Measurements from ENCODE around the gene PHB1.
A peak's percentile ranks its signal among the peaks of the same experiment; 100 is the strongest.

PHB1 gene

DNA sequence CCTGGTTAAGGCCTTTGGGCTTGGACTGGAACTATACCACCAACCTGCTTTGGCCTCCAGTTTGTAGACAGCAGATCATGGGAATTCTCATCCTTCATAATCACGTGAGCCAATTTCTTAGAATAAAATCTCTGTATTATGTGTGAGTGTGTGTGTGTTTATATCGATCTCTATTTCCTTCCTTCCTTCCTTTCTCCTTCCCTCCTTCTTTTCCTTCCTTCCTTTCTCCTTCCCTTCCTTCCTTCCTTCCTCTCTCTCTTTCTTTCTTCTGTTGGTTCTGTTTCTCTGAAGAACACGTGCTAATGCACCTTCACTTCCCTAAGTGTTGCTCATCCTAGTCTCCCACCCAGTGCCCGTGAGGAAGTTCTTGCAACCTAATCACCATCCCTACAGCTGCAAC lies 35.5 kb upstream of the PHB1 start:
- no peak for DNase-seq (ENCODE audit: low read depth in 2 of 2)
- TF ChIP-seq, protein P1, sequence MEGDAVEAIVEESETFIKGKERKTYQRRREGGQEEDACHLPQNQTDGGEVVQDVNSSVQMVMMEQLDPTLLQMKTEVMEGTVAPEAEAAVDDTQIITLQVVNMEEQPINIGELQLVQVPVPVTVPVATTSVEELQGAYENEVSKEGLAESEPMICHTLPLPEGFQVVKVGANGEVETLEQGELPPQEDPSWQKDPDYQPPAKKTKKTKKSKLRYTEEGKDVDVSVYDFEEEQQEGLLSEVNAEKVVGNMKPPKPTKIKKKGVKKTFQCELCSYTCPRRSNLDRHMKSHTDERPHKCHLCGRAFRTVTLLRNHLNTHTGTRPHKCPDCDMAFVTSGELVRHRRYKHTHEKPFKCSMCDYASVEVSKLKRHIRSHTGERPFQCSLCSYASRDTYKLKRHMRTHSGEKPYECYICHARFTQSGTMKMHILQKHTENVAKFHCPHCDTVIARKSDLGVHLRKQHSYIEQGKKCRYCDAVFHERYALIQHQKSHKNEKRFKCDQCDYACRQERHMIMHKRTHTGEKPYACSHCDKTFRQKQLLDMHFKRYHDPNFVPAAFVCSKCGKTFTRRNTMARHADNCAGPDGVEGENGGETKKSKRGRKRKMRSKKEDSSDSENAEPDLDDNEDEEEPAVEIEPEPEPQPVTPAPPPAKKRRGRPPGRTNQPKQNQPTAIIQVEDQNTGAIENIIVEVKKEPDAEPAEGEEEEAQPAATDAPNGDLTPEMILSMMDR (IDR thresholded peaks at IDR 0.05; ENCODE audit: low read depth, low read length): no peak
- no peak overlapping the region for H3K4me3 ChIP-seq (replicated peaks in 1 of 2; ENCODE audit: low read depth in 2 of 2, low read length in 2 of 2)

GRCh38 chr17:49447628-49448302 lies 33.1 kb upstream of the PHB1 start:
- TF ChIP-seq, protein P1 (IDR thresholded peaks at IDR 0.05; ENCODE audit: low read depth, low read length): peak; percentile 26
- peak; percentile 81 to 83 for DNase-seq (ENCODE audit: low read depth in 2 of 2)
- no peak overlapping the region for H3K4me3 ChIP-seq (replicated peaks in 1 of 2; ENCODE audit: low read depth in 2 of 2, low read length in 2 of 2)

DNA sequence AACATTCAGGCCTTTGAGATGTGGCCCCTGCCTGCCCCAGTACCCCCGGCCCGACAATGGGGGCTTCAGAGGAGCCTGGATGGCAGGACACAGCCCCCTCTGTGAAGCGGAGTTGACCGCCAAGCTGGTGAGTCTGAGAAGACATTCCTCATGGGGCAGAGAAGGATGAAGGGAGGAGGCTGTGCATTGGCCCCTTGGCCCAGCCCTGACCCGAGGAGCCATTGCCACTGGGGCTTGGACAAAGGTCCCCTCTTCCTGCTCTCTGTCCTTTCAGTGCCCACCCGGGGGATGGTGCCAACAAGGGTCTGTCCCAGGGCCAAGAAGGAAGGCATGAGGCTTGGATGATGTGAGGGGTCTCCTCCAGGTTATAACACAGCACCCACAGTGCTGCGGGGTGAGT lies 30.9 kb upstream of the PHB1 start:
- no peak overlapping the region for H3K4me3 ChIP-seq (replicated peaks in 1 of 2; ENCODE audit: low read depth in 2 of 2, low read length in 2 of 2)
- DNase-seq (ENCODE audit: low read depth in 2 of 2): no peak
- TF ChIP-seq, protein P1 (IDR thresholded peaks at IDR 0.05; ENCODE audit: low read depth, low read length): no peak

GRCh38 chr17:49444384-49444783 lies 29.7 kb upstream of the PHB1 start:
- DNase-seq (ENCODE audit: low read depth in 2 of 2): no peak
- H3K4me3 ChIP-seq (replicated peaks in 1 of 2; ENCODE audit: low read depth in 2 of 2, low read length in 2 of 2): no peak overlapping the region
- TF ChIP-seq, protein P1 (IDR thresholded peaks at IDR 0.05; ENCODE audit: low read depth, low read length): no peak

- TF ChIP-seq, protein P1 (IDR thresholded peaks at IDR 0.05; ENCODE audit: low read depth, low read length): no peak
- no peak overlapping the region for H3K4me3 ChIP-seq (replicated peaks in 1 of 2; ENCODE audit: low read depth in 2 of 2, low read length in 2 of 2)
- DNase-seq (ENCODE audit: low read depth in 2 of 2): peak; percentile 41 to 44
Observed at GRCh38 chr17:49443862-49444261, 29.2 kb upstream of the PHB1 start.

- no peak for DNase-seq (ENCODE audit: low read depth in 2 of 2)
- TF ChIP-seq, protein P1 (IDR thresholded peaks at IDR 0.05; ENCODE audit: low read depth, low read length): no peak
- H3K4me3 ChIP-seq (replicated peaks in 1 of 2; ENCODE audit: low read depth in 2 of 2, low read length in 2 of 2): no peak overlapping the region
Observed at GRCh38 chr17:49442041-49442440, 27.4 kb upstream of the PHB1 start.

DNA sequence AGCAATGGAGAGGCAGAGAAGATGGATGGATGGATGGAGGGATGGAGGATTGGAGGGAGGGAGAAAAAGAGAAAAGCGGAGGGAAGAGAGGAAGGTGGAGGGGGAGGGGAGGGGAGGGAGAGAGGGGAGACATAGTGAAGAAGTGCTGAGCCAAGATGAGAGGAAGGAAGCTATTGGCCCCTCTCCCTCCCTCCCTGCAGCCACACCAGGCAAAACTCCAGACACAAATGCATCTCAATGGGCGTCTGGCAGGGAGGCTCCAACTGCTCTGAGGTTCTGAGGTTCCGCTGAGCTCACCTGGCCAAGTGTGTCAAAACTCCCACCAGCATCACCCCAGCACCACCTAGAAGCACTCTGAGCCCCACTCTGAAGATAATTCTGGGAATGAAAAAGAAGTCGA lies 26.9 kb upstream of the PHB1 start:
- no peak for DNase-seq (ENCODE audit: low read depth in 2 of 2)
- TF ChIP-seq, protein P1 (IDR thresholded peaks at IDR 0.05; ENCODE audit: low read depth, low read length): no peak
- H3K4me3 ChIP-seq (replicated peaks in 1 of 2; ENCODE audit: low read depth in 2 of 2, low read length in 2 of 2): no peak overlapping the region

All from cardiac fibroblast (primary cell).